HG02610 (cell line): ENCODE data around the gene SNAPC4.
"Not testable (repeated sequence)": the region's sequence is repeated elsewhere in the genome, so short reads cannot be mapped to it uniquely, and the experiment has no call there.

Experiments used
- ATAC-seq: cut with Tn5 transposase; IDR thresholded peaks from one replicate; pipeline ENCODE4 v1.9.1; 2021; ENCODE audit warnings: mild to moderate bottlenecking, moderate library complexity; ENCODE audit not compliant: unreplicated experiment

The SNAPC4 gene

DNA sequence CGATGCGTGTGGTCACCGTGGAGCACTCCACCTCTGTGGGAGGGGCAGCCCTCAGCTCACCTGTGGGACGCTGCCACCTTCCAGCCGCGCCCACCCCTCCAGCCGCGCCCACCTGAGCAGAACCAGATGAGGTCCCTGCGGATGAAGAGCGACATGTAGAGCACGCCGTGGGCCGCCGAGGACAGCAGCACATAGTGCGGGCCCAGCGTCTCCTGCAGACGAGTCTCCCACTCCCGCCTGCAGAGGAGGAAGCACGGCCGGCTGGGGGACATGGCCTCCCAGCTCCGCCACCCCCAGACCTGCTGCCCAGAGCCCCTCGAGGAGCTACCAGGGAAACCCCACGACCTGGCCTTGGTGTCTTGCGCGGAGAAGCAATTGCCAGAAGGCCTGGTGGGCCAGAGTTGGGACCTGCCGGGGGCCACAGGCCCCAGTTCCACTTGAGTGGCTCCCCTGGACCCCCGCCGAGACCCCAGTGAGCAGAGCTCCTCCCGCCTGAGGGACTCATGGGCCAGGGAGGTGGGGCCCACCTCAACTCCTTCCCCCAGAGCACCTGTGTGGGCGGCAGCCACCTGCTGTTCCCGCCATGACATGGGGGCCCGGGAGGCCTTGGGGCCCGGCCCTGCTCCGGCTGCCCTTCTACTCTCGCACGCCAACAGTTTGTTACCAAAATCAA lies 33.2 kb upstream of the SNAPC4 start:
- no peak for ATAC-seq

DNA sequence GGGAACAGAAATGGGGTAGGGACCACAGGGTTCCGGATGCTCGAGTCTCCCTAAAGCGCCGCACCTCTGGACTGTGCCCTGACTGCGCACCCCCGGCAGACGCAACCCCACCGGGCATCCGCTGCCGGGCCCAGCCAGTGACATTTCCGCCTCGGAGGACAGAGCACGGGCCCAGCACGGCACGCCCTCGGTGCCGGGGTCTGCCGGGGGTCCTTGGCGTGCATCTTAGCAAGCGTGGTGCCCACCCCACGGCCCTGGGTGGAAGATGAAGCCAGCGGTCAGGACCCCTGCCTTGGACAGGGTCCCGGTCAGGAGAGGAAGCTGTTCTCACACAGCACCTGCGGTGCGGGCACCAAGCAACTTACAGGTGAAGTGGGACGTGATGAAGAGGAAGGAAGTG lies 32.6 kb upstream of the SNAPC4 start:
- no peak for ATAC-seq

DNA sequence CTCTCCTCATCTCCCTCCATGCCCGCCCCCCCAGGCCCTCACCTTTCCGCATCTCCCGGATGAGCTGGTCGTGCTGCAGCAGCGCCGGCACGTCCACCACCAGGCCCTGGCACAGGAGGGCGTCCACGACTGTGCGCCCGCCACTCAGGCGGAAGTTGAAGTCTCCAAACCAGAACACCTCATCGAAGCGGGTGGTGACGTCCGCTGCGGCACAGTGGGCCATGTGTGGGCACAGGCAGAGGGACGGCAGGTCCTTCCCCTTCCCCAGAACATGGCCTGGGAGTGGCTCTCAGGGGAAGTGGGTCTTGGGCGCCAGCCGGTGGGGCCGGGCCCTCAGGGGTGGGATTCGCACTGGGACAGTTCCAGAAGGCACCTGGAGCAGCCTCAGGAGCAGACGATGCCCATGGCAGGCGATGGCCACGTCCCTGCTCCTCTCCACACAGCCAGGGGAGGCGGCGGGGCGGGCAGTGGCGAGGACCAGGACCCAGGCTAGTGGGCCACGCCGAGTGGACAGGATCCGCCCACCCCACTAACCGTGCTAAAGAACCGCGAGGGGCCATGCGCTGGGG lies 31.9 kb upstream of the SNAPC4 start:
- ATAC-seq = no peak

DNA sequence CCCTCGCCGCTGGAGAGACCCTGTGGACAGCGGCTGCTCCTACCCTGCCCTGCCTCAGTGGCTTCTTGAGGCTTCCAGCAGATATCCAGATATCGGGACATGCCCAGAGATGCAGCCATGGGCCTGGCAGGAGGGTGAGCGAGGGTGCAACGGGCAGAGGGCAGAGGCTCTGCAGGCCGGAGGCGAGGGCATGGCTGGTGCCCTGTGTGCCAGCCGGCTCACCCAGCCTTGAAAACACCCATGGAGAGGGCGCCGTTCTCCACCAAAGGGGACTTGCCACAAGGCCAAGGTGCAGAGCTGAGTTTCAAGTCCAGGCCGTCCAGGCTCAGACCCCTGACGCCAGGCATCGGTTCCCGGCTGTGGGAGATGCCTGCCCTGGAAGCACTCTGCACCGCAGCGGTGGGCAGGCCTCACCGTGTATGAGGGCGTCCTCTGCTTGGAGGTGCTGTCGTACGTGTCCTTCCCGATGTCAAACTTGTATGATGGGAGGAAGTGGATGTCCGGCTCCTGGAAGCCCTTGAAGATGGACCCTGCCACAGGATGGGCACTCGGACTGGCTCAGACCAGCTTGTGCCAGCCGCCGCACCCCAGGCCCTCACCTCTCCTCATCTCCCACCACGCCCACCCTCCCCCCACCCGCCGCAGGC lies 30.7 kb upstream of the SNAPC4 start:
- no peak for ATAC-seq

DNA sequence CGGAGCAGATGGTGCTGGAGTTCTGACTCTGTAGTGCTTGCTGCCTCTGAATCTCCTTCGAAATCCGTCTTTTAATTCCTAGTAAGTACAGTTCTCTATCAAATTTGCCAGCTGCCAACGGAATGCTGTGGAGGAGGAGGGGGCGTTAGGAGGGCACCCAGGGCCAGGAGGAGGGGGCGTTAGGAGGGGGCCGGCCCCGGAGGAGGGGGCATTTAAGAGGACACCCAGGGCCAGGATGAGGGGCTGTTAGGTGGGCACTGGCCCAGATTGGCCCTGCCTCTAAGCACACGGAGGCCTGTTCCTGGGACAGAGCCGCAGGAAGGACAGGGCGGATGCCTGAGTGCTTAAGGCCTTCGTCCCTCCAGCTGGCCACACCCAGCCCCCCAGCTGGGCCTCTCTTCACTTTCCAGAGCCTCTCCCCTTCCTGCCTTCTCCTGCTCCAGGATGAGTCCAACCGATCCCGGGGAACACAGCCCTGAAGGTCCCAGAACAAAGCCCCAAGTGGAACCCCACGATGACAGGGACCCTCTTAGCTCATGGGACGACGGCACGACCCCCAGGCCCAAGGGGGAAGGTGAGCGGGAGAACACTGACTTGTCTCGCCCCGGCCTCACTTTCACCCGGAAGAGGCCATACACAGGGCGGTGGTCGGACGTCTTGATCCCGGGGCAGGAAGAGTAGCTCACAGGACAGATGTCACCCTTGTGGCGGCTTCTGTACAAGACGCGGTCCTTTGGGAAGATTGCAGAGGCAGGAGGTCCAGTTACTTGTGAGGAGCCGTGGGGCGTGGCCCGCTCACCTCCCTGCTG lies 29.9 kb upstream of the SNAPC4 start:
- ATAC-seq = no peak

DNA sequence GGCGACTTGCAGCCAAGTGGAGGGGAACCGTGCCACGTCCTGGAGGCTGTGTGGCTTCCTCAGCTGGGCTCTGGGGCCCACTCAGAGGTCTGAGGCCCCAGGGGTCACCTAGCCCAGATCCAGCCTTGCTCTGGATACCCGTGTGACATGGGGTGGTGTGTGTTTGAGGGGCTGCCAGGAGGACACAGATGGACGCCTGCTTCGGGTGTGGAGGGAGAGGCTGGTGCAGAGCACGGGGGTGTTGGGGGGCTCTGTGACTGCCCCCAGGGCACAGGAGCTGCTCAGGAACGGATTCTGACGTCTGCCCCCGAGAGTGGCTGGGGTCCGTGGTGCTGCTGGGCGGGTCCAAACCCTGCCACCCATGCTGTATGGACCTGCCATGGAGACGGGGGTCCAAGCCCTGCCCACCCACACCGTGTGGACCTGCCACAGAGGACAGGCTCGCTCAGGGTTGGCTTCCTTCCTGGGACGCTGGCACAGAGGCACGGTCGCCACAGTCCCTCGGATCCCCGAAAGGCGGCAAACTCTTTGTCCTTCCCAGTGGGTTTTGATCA lies 29.2 kb upstream of the SNAPC4 start:
- ATAC-seq = no peak

DNA sequence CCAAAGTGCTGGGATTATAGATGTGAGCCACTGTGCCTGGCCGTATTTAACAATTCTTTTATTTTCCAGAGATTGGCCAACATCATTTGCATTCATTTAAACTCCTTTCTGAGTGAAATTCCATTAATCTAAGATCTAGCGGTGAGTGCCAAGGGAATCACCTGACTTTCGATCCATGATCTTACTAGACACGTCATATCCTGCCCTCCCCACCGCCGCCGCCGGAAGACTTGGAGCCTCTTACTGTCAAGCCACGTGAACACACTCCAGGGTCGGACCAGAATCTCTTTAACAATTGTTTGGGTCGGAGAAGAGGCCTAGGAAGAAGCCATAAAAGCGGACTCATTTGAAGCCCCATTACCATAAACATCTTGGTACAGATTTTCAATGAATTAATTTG lies 26.8 kb upstream of the SNAPC4 start:
- no peak for ATAC-seq

DNA sequence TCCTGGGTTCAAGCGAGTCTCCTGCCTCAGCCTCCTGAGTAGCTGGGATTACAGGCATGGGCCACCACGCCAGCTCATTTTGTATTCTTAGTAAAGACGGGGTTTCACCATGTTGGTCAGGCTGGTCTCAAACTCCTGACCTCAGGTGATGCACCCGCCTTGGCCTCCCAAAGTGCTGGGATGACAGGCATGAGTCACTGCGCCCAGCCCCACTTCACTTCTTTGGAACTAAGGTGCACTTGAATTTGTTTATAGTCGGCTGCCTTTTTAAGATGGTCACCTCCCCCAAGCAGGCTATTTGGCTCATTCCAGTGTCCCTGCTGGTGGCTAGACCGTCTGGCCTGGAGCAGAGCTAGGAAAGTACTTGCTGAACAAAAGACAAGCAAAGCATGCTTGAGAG lies 25.4 kb upstream of the SNAPC4 start:
- ATAC-seq = not testable (repeated sequence)

DNA sequence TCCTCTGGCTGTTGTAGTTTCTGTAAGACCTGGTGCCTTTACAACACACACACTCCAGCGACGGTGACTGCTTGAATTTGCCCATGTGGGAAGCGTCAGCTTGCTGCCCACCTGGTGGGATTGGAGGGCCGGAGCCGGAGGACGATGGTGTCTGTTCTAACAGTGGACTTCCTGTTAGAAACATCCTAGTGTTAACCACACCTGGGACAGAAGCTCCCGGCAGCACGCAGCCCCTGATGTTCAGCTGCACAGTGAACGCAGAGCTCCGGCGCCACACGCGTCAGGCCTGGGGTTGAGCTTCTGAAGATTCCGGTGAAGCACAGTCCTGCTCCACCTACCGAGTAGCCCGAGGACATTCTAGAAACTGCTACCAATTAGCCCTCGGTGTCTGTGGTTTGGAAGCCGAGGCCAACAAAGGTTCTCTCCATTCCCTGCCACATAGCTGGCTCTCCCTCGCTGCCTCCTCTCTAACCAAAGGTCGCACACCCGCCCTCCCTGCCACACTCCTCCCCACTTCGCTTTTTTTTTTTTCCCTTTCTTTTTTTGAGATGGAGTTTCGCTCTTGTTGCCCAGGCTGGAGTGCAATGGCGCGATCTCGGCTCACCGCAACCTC lies 24.9 kb upstream of the SNAPC4 start:
- no peak for ATAC-seq

DNA sequence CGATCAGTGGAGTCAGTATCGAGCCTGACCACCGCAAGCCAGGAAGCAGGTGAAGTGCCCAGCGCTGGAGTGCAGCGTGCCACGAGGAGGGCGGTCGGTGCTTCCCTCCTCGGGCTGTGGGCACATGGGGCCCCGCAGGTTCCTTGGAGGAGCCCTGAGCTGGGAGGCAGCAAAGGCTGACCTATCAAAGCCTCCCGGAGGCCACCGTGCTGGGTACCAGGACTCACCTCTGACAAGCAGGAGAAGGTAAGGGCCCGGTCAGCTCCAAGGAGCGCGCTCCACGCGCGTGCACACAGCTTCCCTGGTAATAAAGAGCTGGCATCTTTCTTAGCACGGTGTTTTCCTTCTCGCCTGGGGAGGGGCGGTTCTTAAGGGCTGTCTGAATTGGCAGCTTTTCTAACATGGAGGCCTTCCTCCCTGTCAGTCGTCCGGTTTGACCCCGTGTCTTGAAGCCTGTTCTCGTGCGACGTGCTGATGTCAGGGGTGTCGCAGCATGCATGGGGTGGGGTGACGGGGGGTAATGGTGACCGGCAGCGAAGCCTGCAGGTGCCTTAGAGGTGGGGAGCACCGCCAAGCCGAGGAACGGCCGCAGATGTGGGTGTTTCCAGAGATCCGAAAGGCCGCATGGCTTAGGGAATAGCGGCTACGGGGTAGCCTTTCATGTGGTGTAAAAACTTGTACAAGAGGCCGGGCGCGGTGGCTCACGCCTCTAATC lies 23.6 kb upstream of the SNAPC4 start:
- ATAC-seq = no peak

DNA sequence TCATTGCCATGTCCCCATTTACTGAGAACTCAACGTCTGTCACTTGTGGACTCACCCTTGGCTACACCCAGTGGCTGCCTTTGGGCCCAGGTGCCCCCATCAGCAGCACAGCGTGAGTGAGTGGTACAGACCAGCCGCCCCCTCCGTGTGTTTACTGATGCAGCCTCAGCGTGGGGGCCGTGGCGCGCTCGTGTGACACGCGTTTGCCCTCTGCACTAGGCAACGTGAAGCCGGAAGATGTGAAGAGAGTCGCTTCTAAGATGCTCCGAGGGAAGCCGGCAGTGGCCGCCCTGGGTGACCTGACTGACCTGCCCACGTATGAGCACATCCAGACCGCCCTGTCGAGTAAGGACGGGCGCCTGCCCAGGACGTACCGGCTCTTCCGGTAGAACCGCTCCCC lies 22.9 kb upstream of the SNAPC4 start:
- no peak for ATAC-seq

DNA sequence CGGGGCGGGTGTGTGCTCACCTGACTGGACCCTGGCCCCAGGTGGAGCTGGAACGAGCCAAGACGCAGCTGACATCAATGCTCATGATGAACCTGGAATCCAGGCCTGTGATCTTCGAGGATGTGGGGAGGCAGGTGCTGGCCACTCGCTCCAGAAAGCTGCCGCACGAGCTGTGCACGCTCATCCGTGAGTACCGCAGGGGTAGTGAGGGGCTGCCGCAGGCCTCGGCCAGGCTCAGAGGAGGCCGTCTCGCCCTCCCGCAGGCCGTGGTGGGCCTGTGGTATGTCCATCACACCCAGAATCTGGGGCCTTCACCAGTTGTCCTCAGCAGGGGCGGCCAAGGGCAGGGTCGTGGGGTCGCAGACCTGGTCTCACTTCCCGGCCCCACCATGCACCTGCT lies 21.8 kb upstream of the SNAPC4 start:
- no peak for ATAC-seq

DNA sequence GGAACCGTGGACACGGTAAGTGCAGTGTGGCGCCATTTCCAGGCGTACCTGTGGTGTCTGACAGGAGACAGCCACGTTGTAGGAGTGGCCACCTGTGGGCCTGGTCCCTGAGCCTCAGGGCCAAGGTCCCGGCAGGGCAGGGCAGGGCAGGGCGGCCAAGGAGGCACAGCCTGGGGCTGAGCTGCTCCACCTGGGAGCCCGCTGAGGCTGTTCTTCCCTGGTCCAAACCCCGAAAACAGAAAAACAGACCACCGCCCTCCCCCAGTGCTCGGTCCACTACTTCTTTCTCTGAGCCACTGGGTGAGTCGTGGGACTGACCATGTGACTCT lies 19.1 kb upstream of the SNAPC4 start:
- no peak for ATAC-seq

DNA sequence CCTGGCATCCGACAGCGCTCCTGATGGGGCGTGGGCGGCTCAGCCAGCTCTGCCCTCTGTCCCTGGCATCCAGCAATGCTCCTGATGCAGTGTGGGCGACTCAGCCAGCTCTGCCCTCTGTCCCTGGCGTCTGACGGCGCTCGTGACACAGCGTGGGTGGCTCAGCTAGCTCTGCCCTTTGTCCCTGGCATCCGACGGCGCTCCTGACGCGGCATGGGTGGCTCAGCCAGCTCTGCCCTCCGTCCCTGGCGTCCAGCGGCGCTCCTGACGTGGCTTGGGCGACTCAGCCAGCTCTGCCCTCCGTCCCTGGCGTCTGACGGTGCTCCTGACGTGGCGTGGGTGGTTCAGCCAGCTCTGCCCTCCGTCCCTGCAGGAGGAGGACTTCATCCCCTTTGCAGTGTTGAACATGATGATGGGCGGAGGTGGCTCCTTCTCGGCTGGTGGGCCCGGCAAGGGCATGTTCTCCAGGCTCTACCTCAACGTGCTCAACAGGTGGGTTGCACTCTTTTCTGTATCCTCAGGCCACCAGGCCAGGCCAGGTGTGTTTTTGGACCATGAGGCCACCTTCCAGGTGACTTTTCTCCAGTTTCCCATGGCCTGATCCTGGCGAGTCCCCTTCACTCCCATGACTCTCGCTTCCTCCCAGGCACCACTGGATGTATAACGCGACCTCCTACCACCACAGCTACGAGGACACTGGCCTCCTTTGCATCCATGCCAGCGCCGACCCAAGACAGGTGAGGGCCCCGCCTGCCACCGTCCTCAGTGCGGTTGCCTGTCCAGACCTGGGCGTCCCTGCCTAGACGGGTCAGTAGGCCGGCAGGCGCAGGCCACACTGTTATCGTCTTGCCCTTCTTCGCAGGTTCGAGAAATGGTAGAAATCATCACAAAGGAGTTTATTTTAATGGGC lies 18.5 kb upstream of the SNAPC4 start:
- no peak for ATAC-seq

DNA sequence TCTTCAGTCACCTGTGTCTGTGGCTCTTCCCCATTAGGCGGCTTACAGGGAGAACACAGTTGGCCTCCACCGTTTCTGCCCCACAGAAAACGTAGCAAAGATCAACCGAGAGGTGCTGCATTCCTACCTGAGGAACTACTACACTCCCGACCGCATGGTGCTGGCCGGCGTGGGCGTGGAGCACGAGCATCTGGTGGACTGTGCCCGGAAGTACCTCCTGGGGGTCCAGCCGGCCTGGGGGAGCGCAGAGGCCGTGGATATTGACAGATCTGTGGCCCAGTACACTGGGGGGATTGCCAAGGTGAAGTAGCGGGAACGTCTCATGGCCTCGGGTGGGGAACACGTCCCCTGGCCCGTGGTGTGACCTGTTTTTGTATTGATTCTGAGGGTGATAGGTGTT lies 16.9 kb upstream of the SNAPC4 start:
- no peak for ATAC-seq

DNA sequence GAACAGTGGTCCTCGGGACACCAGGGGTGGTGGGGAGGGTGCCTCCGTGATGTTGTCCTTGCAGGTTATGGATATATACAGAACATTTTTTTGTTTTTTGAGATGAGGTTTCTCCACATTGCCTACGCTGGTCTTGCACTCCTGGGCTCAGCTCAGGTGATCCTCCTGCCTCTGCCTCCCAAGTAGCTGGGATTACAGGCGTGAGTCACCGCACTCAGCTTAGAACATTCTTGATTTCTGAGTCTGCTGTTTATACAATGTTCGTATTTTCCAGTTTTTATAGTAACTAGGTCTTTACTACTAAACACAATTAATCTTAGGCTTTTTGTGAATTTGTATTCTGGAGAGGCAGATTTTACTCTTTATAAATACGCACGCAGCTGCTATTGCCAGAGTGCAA lies 16.5 kb upstream of the SNAPC4 start:
- ATAC-seq = no peak

DNA sequence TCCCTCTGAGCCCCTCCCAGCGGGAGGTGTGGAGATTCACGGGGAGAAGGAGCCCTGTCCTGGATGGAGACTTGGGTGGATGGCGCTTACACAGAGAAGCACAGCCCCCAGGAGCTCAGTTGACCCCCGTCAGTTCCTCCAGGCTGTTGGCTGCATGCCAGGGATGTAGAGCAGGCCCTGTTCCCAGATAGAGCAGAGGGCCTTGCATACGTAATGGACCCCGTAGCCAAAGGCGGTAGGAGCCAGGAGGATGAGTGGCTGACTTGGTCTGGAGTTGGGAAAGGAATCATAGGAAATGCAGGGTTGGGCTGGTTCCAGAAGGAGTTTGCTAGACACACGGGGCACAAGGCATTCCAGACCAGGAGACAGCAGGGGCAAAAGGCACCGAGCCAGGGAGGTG lies 13.0 kb upstream of the SNAPC4 start:
- no peak for ATAC-seq

DNA sequence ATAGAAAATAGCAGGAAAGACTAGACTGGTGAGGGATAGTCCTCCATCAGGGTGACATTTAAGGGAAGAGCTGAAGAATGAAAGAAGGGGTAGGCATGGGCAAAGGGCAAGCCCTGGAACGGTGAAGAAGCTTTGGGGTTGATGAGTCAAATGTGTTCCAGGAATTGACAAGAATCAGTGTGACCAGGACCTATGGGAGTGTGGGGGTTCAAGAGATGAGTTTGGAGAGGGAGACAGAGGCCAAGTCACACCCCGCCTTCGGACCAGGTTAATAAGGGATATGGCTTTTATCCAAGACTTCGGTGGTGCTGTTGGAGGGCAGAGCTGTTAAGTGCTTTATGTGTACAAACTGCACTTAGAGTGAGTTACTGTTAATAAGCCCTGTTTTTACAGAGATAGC lies 11.4 kb upstream of the SNAPC4 start:
- ATAC-seq = no peak

DNA sequence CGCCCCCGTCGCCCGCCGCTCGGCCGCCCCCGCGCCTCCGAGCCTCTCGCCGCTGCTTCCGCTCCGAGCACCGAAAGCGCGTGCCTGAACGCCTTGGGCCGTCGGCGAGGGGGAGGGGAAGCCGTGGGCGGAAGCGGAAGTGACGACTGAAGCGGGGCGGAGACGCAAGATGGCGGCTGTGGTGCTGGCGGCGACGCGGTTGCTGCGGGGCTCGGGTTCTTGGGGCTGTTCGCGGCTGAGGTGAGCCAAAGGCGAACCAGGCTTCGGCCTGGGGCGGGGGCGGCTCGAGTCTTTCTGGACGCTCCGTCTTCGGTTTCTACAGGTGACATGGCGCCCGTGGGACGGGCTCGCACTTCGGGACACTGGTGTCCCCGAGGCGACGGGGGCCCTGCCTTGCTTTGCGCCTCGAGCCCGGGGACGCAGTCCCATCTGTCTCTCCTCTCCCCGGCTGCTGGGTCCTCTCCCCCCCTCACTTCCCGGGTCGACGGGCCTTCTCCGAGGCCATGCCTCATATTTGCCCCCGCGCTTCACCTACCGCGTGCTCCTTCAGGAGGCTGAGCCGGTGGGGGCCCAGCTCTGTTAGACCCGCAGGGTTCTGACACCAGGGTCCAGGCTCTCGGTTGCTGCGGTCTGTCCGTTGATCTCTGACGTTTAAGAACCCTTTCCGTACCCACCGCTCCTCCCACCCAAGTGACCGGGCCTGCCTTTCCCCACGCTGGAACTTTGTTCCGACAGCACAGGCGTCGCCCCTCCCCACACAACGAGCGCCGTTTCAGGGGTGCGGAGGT lies 10.7 kb upstream of the SNAPC4 start, which contains the start of the genes ENTR1 and PMPCA:
Gene ENTR1 (minus strand): TSS at position 115 of the 788 bp plus-strand sequence. CDS start 217 bp downstream, outside the sequence.
Gene PMPCA (plus strand): TSS at position 159 of the 788 bp plus-strand sequence. CDS start 11 bp downstream, at position 170.
- ATAC-seq = peak; percentile 77
